Adrenal gland (tissue), 5 donors: ENCODE results near the gene MAP4K3.

ENCODE experiments used
- POLR2A ChIP-seq, 2 donors: fragments of 450-650 bp; IDR thresholded peaks; one replicate each; pipeline ENCODE4 v1.6.1; 2017; ENCODE audit warnings: antibody characterized with exemption in 2 of 2, mild to moderate bottlenecking in 2 of 2, moderate library complexity in 1 of 2
- TF ChIP-seq, protein P1 (sequence below), 6 experiments: fragments of 450-650 bp in 4 of 6; fragments of 200-600 bp in 2 of 6; sonication (generic) in 1 of 6; IDR thresholded peaks; 1 replicate in 5 of 6; 2 replicates in 1 of 6; pipeline versions ENCODE4 v1.5.1 to v1.8.0; 2016 to 2021; ENCODE audit warnings: antibody characterized with exemption in 6 of 6, mild to moderate bottlenecking in 2 of 6, moderate library complexity in 1 of 6
- donor health status: DM: no; HTN: no; CAD: no.

GRCh38 chr2:39281391-39281790, 155.7 kb downstream of the MAP4K3 start:
- TF ChIP-seq, protein P1, sequence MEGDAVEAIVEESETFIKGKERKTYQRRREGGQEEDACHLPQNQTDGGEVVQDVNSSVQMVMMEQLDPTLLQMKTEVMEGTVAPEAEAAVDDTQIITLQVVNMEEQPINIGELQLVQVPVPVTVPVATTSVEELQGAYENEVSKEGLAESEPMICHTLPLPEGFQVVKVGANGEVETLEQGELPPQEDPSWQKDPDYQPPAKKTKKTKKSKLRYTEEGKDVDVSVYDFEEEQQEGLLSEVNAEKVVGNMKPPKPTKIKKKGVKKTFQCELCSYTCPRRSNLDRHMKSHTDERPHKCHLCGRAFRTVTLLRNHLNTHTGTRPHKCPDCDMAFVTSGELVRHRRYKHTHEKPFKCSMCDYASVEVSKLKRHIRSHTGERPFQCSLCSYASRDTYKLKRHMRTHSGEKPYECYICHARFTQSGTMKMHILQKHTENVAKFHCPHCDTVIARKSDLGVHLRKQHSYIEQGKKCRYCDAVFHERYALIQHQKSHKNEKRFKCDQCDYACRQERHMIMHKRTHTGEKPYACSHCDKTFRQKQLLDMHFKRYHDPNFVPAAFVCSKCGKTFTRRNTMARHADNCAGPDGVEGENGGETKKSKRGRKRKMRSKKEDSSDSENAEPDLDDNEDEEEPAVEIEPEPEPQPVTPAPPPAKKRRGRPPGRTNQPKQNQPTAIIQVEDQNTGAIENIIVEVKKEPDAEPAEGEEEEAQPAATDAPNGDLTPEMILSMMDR (IDR thresholded peaks at IDR 0.05): no peak
- TF ChIP-seq POLR2A (IDR thresholded peaks at IDR 0.05): no peak
